HUDEP-2 (cell line): Measurements from ENCODE around the gene SHISA9.

ENCODE experiments used
- DNase-seq, 76 experiments: peaks; one replicate each; lab custom pipeline; 2025; ENCODE audit not compliant: unreplicated experiment in 76 of 76; lab: John Stamatoyannopoulos, UW

Gene SHISA9

DNA sequence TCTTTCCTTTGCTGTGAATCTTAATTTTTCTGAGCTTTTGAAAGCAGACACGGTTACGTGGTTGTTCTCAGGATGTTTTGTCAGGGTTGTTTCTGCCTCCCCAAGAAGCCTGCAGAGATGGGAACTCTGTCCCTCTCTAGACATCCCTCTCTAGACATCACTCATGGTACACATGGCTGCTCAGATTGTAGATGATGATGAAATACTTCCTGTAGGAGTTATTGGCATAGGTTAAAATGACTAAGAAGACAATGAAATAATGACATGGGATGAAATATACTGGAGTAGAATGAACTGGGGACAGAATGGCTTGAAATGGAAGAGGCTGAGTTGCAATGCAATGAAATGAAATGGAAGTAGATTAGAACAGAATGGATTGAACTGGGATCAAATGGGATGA is 253.4 kb downstream of the SHISA9 start:
- DNase-seq: no peak

DNA sequence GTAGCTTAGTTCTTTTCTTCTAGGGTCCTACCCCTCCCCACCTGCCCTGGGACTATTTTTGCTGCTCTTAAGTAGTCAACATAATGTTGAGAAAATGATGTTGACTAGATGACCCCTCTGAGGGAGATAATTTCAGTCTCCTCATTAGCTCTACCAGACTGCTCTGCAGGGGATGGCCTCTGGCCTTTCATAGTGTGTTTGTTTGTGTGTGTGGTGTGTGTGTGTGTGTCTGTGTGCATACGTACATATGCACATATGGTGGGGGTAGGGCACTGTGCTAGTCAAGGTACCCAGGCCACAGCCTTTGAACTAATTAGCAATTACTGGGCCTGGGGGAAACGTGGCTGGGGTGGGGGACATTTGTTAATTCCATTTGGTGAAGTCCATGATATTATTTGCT is 254.0 kb downstream of the SHISA9 start:
- no peak for DNase-seq

DNA sequence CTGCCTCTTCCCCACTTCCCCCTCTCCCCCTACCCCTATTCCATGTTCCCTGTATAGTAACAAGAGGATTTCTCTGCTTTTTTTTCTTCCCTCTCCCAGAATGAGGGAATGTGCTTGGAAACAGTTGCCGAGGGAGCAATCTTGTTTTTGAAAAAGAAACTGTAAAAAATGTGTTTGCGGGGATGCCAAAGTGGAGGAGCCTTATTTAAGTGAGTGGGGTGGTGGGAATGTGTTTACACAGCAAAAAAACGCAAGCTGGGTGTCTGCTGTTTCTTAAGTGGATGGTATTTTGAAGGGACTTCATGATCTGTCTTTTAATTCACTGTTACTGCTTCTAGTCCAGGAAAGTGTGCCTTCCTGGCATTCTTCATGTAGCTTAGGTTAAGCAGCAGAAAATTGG is 254.4 kb downstream of the SHISA9 start:
- no peak for DNase-seq

DNA sequence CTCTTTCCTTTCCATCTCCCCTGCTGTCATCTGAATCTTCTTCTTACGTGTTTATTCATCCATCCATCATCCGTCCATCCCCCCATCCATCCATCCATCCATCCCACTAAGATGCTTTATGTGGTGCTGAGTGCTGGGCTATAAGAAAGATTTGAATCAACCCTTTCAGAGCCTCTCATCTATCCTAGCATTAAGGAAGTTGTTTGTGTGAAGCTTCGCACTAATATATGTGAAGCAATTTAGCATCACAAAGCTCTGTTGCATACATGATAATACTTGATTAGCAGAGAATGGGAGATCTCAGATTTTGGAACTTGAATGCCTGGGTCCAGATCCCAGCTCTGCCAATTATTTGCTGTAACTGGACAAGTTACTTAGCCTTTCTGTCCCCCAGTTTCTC is 255.7 kb downstream of the SHISA9 start:
- no peak for DNase-seq

DNA sequence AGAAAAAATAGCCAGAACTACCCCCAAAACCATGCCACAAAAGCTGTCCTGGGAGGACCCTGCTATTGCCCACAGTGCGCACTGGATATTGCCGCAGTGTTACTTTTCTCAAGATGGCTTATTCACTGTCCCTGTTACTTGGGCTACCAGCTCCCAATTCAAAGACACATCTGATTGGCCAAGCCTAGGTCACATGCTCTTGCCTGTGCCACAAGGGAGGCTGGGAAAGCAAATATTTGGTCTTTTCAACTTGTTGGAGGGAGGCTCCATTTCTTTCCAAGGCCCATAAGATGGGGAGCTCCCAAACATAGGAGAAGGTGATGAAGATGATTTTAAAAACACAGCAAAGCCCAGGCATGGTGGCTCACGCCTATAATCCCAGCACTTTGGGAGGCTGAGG is 257.0 kb downstream of the SHISA9 start:
- DNase-seq: no peak

DNA sequence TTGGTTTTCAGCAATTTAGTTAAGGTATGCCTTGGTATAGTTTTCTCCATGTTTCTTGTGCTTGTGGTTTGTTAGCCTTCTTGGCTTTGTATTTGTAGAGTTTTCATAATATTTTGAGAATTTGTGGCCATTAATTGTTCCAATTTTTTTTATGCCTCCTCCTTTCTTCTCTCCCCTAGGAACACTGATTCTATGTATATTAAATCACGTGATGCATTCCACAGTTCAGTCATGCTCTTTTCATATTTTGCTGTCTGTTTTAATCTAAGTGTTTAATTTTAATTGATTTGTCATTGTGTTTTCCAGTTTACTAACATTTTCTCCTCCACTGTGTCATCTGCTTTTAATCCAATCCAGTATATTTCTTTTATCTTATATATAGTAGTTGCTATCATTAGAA is 263.6 kb downstream of the SHISA9 start:
- DNase-seq: no peak

DNA sequence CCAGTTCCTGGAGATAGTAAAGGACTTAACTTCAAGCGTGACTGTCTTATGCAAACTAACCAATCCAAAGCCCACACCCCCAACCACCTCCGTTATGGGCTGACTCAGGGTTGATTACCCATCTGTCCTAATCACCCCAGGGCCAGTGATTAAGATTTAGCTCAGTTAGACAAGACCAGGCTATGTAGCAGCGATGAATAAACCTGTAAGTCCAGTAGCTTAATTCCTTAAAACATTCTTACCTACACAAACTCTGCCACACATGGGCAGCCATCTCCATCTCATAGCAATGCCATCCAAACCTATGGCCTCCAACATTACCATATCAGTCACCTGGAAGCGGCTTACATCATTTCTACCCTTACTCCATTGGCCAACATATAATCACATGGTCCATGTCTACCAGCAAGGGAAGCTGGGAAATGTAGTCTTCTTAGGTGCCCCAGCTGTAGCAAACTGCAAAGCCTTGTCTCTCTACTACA is 266.7 kb downstream of the SHISA9 start:
- no peak for DNase-seq

DNA sequence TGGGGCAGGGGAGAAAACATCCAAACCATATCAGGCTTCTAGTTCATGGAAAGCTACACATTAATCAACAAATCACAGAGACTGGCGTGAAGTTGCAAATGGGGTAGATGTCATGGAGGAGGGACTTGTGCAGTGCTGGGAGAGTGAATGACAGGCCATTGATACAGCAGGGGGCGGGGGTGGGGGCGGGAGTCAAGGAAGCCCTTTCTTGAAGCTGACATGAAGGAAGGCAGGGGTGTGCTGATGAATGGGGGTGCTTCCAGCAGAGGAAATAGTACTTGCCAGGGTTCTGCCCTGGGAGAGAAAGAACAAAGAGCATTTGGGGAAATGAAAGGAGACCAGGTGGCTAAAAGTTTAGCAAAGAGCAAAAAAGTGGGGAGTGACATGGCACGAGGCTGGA is 269.9 kb downstream of the SHISA9 start:
- no peak for DNase-seq

DNA sequence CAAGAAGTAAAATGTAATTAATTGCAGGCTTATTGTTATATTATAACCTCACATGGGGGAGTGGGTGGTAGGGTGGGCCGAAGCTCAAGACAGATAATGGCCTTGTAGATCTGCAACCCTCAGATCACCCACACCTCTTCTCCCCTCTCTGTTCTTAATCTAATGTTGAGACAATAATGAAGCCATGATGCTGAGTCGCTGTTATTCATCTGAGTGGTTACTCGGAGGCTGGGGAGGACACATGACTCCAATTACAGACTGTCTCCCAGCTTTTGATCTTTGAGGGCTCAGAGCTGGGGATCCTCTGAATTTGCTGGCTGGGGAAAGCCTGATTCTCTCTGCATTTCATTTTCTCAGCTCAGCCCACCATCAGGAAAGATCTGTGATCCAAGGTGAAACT is 275.3 kb downstream of the SHISA9 start:
- DNase-seq: no peak

DNA sequence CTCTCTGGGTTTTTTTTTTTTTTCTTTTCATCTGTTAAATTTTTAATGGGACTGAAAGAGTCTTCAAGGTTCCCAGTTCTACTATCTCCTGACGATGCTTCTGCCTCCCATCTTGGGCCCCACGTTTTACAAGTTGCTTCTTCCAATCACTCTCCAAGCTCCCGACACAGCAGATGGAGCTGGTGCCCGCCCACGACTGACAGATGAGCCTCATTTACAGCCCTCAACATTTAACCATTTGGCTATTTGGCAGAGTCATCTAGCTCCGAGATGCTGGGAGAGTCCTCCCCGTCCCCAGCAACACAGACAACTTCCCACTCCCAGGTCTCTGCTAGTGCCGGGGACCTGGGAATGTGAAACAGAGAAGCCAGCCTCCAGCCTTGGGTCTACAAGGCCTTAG is 276.9 kb downstream of the SHISA9 start:
- DNase-seq: no peak

DNA sequence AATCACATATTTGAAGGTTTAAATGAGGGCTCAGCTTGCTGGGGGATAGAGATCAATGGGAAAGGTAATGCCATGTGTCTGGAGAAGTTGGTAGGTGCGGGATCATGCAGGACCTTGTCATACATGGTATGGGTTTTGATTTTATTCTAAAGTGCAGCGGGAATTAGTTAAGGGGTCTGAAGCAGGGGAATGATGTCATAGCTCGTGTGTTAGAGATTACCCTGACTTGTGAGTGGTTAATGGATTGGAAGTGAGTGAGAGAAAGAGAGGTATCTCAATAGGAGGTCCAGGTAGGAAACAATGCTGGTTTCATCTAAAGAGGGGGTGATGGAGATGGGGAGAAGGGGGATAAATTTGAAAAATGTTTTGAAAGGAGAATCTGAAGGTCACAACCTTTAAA is 280.0 kb downstream of the SHISA9 start:
- no peak for DNase-seq

DNA sequence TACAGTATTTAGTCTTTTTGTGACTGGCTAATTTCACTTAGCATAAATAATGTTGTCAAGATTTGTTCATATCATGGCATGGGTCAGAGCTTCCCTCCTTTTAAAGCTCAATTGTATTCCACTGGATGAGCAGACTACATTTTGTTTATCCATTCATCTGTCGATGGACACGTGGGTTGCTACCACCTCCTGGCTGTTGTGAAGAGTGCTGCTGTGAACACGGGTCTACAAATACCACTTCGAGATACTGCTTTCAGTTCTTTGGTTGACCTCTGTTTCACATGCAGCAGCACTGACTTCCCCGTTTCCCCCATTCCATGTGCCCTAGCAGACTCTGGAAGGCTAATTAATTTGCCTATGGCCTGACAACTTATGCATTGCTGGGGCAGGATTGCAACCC is 285.4 kb downstream of the SHISA9 start:
- no peak for DNase-seq

DNA sequence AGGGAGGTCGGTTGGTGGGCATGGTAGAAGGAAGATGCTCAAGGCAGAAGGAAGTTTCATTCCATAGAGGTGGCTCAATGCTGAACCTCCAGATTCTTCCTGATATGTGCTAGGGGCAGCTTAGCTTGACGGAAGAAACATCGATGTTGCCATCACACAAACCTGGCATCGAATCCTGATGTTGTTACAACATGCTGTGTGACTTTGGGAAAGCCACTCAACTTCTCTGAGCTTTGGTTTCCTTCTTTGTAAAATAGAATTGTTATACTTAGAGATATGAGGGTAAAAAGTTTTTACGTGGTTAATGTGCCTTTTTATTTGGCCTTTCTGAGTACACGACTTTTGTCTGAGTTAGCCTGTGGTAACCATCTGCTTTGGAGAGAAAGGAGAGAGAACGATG is 287.9 kb downstream of the SHISA9 start:
- DNase-seq: no peak

DNA sequence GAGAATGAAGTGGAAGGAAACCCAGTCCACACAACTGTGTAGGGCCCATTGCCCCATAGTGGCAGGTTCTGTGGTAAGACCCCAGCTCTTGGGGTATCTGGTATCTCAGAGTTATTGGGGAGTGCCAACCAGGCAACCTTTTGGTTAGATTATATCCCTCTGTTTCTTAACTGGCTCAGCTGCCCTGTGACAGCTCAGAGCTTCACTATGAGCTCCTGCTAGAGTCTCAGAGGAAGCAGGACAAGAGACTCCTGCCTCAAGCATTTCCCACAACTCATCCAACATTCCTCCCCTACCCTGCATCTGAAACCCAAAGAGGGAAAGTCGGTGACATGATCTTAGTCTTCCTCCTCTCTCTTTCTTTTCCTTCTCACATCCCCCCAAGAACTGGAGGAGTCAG is 292.3 kb downstream of the SHISA9 start:
- DNase-seq: no peak

DNA sequence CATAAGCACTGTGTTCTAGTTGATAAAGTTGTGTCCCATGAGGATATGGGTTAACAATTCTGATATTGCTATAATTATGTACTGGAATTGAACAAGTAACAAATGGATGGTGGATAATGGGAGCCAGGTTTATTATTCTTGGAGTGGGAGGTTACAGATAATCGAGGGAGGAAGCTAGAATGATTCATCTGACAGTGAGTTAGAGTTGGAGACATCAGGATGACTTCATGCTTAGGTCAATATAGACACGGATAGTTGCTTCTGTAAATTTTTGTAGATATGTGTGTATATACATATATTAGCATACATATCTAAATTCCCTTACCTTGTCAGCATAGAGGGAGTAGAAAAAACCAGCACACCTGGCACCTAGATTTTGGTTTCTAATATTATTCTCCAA is 293.4 kb downstream of the SHISA9 start:
- no peak for DNase-seq

DNA sequence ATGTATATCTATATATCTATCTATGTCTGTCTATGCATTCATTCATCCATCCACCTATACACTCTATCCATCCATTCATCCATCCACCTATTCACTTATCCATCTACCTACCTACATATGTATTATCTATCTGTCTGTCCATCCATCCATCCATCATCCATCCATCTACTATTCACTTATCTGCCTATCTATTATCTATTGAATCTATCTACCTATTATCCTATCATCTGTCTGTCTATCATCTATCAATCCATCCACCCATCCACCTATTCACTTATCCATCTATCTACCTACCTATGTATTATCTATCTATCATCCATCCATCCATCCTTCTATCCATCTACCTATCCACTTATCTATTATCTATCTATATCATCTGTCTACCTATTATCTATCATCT is 302.3 kb downstream of the SHISA9 start:
- DNase-seq: no peak

DNA sequence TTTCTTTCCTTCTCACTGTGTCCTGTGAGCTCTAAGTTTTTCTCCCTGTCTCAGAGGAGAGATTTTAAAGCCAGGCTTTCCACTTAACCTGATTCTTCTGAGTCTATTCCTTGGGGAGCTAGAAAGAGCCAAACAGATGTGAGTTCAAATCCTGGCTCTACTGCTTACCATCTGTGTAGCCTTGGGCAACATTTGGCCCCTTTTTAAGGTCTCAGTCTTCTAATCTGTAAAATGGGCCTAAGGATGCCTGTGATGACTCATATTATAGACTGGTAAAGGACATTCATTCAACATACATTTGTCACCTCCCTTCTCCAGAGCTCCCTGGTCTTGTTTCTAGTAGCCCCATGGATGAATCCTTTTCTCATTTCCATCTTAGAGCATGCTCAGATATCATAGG is 304.0 kb downstream of the SHISA9 start:
- DNase-seq: no peak

DNA sequence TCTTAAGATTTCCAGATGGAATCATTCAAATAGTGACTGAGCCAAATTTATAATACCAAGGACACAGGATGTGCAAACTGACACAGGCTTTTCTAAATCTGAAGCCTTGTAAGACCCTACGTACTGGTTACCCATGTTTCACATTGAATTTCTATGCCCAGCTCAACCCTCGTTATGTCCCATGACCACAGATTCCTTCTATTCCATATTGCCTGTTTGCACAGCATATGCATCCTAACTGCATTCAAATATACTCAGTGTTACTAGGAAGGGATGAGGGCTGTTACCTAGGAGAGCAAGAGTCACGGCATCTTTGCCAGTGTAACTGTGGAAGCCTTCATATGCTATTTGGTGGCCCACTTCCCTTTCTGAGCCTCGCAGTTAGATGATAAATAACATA is 305.2 kb downstream of the SHISA9 start:
- DNase-seq: no peak

DNA sequence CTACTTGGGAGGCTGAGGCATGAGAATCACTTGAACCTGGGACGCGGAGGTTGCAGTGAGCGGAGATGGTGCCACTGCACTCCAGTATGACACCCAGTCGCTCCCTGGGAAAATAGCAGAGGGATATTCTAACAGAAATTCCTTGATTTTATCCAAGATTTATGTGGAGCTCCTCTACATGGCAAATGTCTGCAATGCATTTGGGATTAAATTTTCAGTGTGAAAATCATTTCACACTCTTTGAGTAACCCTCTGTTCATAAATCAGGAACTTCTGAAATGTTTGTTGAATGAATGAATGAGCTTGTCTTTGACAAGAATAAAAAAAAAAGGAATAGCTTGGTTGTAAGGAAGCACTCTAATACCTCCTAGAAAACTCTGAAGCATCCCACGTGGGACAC is 305.8 kb downstream of the SHISA9 start:
- no peak for DNase-seq

DNA sequence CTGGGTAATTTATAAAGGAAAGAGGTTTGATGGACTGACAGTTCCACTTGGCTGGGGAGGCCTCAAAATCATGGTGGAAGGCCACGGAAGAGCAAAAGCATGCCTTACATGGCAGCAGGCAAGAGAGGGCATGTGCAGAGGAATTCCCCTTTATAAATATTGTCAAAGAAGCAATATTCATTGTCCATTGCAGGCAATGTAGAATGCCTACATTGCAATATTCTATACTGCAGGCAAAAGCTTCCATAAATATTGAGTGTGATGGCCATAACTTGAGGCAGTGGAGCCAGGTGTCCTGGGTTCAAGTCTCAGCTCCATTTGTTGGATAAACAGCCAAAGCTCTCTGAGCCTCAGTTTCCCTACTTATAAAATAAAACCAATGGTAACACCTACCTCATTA is 322.3 kb downstream of the SHISA9 start:
- DNase-seq: no peak

DNA sequence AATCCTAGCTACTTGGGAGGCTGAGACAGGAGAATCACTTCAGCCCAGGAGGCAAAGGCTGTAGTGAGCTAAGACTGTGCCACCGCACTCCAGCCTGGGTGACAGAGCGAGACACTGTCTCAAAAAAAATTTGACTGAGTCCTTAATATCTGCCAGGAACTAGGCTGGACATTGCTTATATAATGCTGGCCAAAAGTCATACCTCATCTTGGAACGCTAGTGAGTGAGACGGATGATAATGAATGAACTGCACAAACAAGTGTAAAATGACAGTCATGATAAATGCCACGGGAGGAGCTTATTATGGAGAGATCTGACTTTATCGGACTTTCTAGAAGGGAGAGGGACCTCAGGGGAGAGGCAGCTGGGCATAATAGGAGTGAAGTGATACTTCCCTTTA is 327.6 kb downstream of the SHISA9 start:
- DNase-seq: no peak

DNA sequence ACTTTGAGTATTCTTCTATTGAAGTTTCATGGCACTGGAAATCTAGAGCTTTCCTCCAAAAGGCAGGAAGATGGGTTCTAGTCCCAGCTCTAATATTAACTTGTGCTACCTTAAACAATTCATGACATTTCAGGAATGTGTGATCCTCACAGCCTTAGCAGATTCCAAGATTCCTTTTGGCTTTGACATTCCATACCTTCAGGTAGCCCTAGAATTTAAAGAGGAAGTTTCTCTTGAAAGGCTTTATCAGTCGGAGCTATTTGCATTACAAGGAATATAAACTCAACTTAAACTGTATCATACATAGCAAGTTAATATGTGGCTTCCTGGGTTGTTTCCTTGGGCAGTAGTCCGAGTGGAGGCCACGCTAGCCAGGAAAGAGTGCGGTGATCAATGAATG is 330.0 kb downstream of the SHISA9 start:
- no peak for DNase-seq

DNA sequence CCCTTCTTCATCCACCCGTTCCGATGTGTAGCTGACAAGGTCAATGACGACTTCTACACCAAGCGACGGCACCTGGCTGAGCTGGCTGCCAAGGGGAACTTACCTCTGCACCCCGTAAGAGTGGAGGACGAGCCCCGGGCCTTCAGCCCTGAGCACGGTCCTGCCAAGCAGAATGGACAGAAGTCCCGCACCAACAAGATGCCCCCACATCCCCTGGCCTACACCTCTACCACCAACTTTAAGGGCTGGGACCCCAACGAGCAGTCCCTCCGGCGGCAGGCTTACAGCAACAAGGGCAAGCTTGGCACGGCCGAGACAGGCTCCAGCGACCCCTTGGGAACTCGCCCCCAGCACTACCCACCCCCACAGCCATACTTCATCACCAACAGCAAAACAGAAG is 333.6 kb downstream of the SHISA9 start:
- DNase-seq: no peak

DNA sequence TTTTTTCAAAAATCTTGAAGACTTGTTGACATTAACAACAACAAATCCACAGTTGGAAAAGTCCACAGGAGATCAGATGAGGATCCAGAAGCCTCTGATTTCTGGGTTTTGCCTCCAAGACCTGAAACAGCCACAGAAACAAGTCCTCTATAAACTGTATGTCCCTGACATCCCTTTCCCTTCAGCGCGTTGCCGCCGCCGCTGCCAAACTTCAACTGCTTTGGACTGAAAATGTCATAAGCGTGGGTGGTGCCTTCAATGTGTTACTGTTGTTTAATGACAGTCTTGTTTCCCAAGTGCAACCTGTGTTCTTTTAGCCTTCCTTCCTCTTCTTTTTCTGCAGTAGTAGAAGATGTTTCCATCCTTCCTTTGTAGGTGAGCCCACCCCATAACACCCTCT is 334.9 kb downstream of the SHISA9 start:
- no peak for DNase-seq
